HG02759 (cell line): ENCODE data around the gene U2AF2.
"Not testable (repeated sequence)": the region's sequence is repeated elsewhere in the genome, so short reads cannot be mapped to it uniquely, and the experiment has no call there.

Experiments used
- ATAC-seq: cut with Tn5 transposase; IDR thresholded peaks from one replicate; pipeline ENCODE4 v1.9.1; 2021; ENCODE audit warnings: mild to moderate bottlenecking, moderate library complexity; ENCODE audit not compliant: unreplicated experiment

The U2AF2 gene

GRCh38 chr19:55700813-55701212 is 46.0 kb downstream of the U2AF2 start:
- no peak for ATAC-seq

- no peak for ATAC-seq
Observed at GRCh38 chr19:55702131-55702627, 47.3 kb downstream of the U2AF2 start.

GRCh38 chr19:55703790-55704215 is 49.0 kb downstream of the U2AF2 start:
- no peak for ATAC-seq

DNA sequence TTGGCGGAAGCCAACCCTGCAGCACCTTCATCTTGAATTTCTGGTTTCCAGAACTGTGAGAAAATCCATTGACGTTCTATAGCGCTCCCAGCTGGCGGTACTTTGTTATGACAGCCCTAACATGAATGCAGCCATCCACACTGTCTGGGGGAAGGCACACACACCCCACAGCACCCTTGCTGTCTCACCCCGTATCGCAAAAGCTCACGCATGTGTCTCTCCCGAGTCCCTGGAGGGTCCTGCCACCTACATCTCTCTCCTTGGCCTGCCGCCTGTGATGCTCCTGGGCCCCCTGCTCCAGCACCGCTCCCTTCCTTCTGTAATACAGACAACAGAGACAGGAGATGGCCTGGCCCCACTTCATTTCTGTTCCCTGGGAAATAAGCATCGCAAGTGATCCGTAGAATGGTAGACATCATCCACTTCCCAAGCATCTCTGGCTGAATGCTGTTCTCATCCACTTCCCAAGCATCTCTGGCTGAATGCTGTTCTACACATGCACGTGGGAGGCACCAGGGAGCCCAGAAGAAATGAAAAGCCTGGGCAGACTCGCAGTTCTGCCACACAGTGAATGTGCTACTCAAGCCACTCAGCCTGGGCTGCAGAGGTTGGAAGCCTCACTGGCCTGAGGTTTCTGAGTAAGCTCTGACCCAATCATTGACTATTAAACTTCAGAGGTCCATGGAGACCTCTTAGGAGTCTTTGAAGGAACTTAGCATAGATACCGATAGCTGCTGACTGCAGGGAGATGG is 49.8 kb downstream of the U2AF2 start:
- ATAC-seq = no peak

DNA sequence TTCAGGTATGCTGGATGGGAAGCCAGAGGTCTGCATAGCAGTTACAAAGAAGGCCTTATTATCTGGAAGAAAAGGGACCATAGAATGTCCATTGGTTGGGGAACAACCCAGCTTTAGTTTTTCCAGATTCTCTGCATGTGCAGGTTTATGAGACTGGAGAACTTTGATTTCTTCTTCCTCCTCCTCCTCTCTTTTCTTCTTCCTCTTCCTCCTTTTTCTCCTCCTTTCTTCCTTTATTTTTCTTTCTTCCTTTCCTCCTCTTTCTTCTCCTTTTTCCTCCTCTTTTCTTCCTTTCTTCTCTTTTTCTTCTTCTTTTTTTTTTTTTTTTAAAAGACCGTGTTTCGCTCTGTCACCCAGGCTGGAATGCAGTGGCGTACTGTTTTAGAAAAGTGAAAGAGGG is 51.1 kb downstream of the U2AF2 start:
- ATAC-seq = no peak

- no peak for ATAC-seq
Observed at GRCh38 chr19:55711719-55712118, 56.9 kb downstream of the U2AF2 start.

DNA sequence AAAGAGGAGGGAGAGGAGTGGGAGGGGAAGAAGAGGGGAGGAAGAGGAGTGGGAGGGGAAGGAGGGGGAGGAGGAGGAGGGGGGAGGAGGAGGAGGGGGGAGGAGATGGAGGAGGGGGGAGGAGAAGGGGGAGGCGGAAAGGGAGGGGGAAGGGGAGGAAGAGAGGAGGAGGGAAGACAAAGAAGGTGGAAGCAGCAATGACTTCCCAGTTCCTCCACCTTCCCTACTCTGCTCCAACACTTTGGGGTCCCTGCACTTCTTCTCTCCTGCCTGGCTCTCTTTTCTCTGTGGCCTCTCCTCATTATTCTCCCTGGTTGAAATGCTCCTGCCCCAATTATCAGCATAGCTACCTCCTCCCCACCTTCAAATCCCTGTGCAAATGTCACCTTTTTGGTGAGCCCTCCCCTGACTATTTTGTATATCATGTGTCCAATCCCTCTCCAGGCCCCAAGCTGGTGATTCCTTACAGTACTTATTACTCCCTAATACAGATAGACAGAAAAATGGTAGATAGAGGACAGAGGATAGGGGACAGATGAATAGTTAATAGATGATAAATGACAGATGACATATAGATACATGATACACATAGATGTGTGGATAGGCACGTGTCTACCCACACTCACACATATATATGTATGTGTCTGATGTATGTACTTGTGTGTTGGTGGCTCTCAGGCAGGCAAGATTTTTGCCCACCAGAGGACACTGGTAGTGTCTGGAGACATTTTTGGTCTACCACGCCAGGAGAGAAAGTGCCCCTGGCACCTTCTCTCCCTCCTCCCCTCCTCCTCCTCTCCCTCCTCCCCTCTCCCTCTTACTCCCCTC is 58.2 kb downstream of the U2AF2 start:
- ATAC-seq = no peak

DNA sequence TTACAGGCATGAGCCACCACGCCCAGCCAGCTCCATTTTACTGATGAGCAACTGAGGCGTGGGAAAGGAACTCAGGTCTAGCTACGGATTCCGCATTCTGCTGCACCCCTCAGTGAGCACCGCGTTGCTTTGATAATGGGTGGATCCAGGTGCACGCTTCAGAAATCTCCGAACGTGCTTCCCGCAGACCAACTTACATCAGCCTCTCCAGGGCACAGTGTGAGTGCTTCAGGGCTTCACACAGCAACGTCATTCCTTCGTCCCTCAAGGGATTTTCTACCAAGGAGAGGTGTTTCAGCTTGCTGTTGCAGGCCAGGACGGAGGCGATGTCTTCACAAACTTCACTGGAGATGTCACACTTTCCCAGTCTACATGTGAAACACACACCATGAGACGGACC is 61.7 kb downstream of the U2AF2 start:
- no peak for ATAC-seq

DNA sequence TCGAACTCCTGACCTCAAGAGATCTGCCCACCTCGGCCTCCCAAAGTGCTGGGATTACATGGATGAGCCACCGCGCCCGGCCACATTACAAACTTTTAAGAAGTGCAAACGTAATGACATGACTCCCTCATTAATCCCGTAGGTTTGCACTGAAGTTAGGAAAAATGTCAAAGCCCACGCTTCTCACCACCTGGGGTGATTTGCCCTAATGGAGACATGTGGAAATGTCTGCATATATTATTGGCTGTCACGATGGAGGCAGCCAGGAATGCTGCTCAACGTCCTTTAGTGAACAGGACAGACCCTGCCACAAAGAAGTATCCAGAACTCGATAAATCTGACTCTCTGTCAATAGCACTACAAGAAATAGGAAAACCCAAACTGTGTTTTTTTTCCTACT is 62.4 kb downstream of the U2AF2 start:
- ATAC-seq = no peak

DNA sequence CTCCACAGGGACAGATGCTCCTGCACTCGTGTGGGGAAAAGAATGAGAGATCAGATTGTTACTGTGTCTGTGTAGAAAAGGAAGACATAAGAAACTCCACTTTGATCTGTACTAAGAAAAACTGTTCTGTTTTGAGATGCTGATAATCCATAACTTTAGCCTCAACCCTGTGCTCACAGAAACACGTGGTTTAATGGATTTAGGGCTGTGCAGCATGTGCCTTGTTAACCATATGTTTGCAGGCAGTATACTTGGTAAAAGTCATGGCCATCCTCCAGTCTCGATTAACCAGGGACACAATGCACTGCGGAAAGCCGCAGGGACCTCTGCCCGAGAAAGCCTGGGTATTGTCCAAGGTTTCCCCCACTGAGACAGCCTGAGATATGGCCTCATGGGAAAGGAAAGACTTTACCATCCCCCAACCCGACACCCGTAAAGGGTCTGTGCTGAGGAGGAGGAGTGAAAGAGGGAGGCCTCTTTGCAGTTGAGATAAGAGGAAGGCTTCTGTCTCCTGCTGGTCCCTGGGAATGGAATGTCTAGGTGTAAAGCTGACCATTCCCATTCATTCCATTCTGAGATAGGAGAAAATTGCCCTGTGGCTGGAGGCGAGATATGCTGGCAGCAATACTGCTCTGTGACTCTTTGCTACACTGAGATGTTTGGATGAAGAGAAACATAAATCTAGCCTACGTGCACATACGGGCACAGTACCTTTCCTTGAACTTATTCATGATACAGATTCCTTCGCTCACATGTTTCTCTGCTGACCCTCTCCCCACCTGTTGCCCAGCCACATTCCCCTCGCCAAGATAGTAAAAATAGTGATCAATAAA is 63.3 kb downstream of the U2AF2 start:
- ATAC-seq = not testable (repeated sequence)

DNA sequence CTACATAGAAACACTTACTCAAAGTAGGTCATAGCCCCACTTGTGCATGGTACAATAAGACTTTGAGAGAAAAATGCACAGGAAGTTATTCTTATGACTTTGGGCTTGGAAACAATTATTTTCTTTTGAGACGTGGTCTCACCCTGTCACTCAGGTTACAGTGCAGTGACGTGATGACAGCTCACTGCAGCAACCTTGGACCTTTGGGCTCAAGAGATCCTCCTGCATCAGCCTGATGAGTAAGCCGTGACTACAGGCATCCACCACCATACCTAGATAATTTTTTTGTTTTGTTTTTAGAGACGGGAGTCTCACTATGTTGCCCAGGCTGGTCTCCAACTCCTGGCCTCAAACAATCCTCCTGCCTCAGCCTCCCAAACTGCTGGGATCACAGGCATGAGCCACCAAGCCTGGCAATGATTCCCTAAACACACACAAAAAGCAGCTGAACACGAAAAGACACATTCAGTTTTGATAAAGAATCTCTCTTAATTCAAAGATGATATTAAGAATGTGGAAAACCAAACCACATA is 65.4 kb downstream of the U2AF2 start:
- ATAC-seq = no peak

DNA sequence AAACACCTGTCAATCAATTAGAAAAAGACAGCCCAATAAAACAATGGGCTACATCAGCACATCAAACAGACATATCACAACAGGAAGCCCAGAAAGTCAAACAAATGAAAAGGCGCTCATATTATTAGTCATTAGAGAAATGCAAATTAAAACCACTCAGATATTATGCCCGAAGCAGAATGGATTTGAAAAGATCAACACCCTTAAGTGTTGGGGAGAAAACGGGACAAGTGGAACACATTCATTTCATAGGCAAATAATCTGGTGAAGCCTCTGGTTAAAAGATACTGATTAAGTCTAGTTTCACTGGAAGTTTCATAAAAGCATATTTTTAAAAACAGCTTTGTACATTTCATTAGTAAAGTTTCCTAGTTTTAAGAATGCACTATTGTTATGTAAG is 66.0 kb downstream of the U2AF2 start:
- no peak for ATAC-seq

- ATAC-seq = no peak
Observed at GRCh38 chr19:55723491-55723890, 68.7 kb downstream of the U2AF2 start.
